Kidney (tissue), 14 donors: ENCODE results near the gene PDE12. TPM values are rescaled to one million over a fixed set of nuclear protein-coding genes. Genes with fewer than 3 reads are reported as not detected.

Experiments
- DNase-seq, 5 donors: peaks; one replicate each; pipeline ENCODE4 v3.0.0-alpha.2; 2013 to 2020
- FAIRE-seq: peaks from 2 replicates; lab custom pipeline; 2012; peaks lifted over from hg19 to GRCh38; lab: Jason Lieb, UNC
- H3K27ac ChIP-seq, 2 donors: one replicate each; pipeline ENCODE4 v1.7.0; 2013; ENCODE audit warnings: low read depth in 2 of 2, low read length in 2 of 2, inconsistent platforms in 1 of 2
- H3K27me3 ChIP-seq: one replicate; pipeline ENCODE4 v1.7.1; 2013; ENCODE audit warnings: low read length, inconsistent platforms; ENCODE audit not compliant: control insufficient read depth, insufficient read depth
- H3K36me3 ChIP-seq, 3 donors: one replicate each; pipeline versions ENCODE4 v1.7.0 to v1.7.1; 2013; ENCODE audit warnings: low read length in 3 of 3, control low read depth in 1 of 3, inconsistent platforms in 1 of 3; ENCODE audit not compliant: insufficient read depth in 3 of 3, control insufficient read depth in 2 of 3
- H3K4me1 ChIP-seq, 3 donors: one replicate each; pipeline versions ENCODE4 v1.7.0 to v1.7.1; 2013; ENCODE audit warnings: low read length in 3 of 3, inconsistent platforms in 1 of 3, low read depth in 1 of 3; ENCODE audit not compliant: control insufficient read depth in 2 of 3, insufficient read depth in 2 of 3
- H3K4me3 ChIP-seq, 3 donors: one replicate each; pipeline versions ENCODE4 v1.7.0 to v1.8.1; 2013; ENCODE audit warnings: low read length in 3 of 3, control low read depth in 1 of 3, inconsistent platforms in 1 of 3
- H3K9ac ChIP-seq, 3 donors: one replicate each; pipeline versions ENCODE4 v1.7.0 to v1.7.1; 2013; ENCODE audit warnings: low read length in 3 of 3, control low read depth in 1 of 3, inconsistent platforms in 1 of 3
- H3K9me3 ChIP-seq, 3 donors: one replicate each; pipeline versions ENCODE4 v1.7.0 to v1.7.1; 2013; ENCODE audit warnings: low read length in 3 of 3, control low read depth in 1 of 3, inconsistent platforms in 1 of 3; ENCODE audit not compliant: control insufficient read depth in 2 of 3, insufficient read depth in 1 of 3
- CTCF ChIP-seq: IDR thresholded peaks from 3 replicates; pipeline ENCODE4 v1.5.1; 2012; ENCODE audit warnings: mild to moderate bottlenecking, moderate library complexity, borderline replicate concordance; ENCODE audit not compliant: insufficient read depth; ENCODE audit errors: extremely low read depth
- intact Hi-C: fragments of 100-400 bp; cut with DNase I; formaldehyde crosslinking; loops from one replicate; pipeline ENCODE4 v1.11.1; 2022
- polyA plus RNA-seq: library from polyadenylated mRNA; stranded (reverse); fragments of 350-450 nt; fragmentation: Illumina TruSeq; extraction: RNeasy Lipid Tissue Mini Kit (QIAGEN cat#74804); gene quantifications from one replicate; pipeline ENCODE4 v1.2.3, GENCODE V29; 2014; ENCODE audit warnings: low read depth, low replicate concordance; ENCODE audit not compliant: insufficient read depth
- total RNA-seq: library from RNA; stranded (reverse); fragmentation: NEBNext Ultra II Directional; extraction: Animal tissue kit (Norgen Biotek cat#: 25700); gene quantifications from one replicate; pipeline ENCODE4 v1.2.1, GENCODE V29; 2021
- donor health status: control.
- donor health status: control.
- donor health status: control.
- donor health status: control.
- donor health status: control.
- donor health status: DM: yes; HTN: yes; CAD: no.
- donor health status: Normal renal cell carcinoma (clear cell type).

PDE12 gene
- total and polyA plus RNA-seq, 2 donors from 2014 or later, result 6.1 to 21.1 TPM

GRCh38 chr3:57559526-57559925, 3.5 kb downstream of the PDE12 start:
- TF ChIP-seq CTCF, result no peak
- no peak for DNase-seq
- no peak overlapping the region for H3K4me3 ChIP-seq
- H3K4me1 ChIP-seq, result peaks cover 0 to 13% (median 9%) of the 10 kb centered on the region in 3 donors
- no peaks in the 10 kb centered on the region for H3K9me3 ChIP-seq
- intact Hi-C loops, result no loop called here
- no peaks in the 10 kb centered on the region for H3K27me3 ChIP-seq
- no peak overlapping the region for H3K27ac ChIP-seq
- no peak overlapping the region for H3K9ac ChIP-seq
- no peak for FAIRE-seq
- H3K36me3 ChIP-seq, result peaks cover 0 to 10% (median 7%) of the 10 kb centered on the region in 3 donors

DNA sequence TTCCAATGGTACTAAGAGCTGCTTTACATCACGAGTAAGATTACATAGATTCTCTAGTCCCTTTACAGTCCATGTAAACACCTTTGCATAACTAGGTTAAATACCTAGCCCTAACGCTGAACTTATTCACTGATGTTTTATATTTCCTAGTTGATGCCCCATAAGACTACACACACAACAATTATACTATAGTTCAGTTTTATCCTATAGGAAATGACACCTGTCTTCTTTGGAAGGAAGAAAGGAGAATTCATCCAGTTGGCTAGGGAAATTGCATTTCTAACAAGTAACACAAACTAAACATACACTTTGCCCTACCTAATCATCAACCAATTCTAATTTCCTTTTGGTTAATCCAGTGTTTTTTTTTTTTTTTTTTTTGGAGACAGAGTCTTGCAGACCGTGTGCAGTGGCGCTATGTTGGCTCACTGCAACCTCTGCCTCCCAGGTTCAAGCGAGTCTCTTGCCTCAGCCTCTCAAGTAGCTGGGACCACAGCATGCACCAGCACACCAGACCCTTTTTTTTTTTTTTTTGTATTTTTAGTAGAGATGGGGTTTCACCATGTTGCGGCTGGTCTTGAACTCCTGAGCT, 13.9 kb downstream of the PDE12 start:
- TF ChIP-seq CTCF, result no peak
- intact Hi-C loops, result no loop called here
- DNase-seq, result no peak
- Histone ChIP-seq H3K4me1 (no peaks in the 10 kb centered on the region), H3K36me3 (peaks cover 5 to 36% (median 6%) of the 10 kb centered on the region in 3 donors), H3K27me3 (no peaks in the 10 kb centered on the region), H3K27ac (no peak overlapping the region), H3K9me3 (no peaks in the 10 kb centered on the region), H3K9ac (no peak overlapping the region), H3K4me3 (no peak overlapping the region)
- FAIRE-seq, result no peak

- FAIRE-seq (no peak), DNase-seq (no peak)
- Histone ChIP-seq H3K4me1 (peaks cover 0 to 2% (median 0%) of the 10 kb centered on the region in 3 donors), H3K36me3 (peaks cover 6 to 42% (median 7%) of the 10 kb centered on the region in 3 donors), H3K27ac (no peak overlapping the region), H3K9me3 (no peaks in the 10 kb centered on the region), H3K27me3 (no peaks in the 10 kb centered on the region), H3K4me3 (no peak overlapping the region), H3K9ac (no peak overlapping the region)
- intact Hi-C loops, result no loop called here
- no peak for TF ChIP-seq CTCF
Measured at GRCh38 chr3:57570878-57571277, 14.8 kb downstream of the PDE12 start.

GRCh38 chr3:57572096-57572495, 16.0 kb downstream of the PDE12 start:
- no peak overlapping the region for H3K4me3 ChIP-seq
- peaks cover 6 to 38% (median 7%) of the 10 kb centered on the region in 3 donors for H3K36me3 ChIP-seq
- TF ChIP-seq CTCF, result no peak
- H3K9me3 ChIP-seq, result no peaks in the 10 kb centered on the region
- no peak overlapping the region for H3K27ac ChIP-seq
- peaks cover 0 to 4% (median 2%) of the 10 kb centered on the region in 3 donors for H3K4me1 ChIP-seq
- no peak for FAIRE-seq
- no peaks in the 10 kb centered on the region for H3K27me3 ChIP-seq
- H3K9ac ChIP-seq, result no peak overlapping the region
- intact Hi-C loops, result no loop called here
- DNase-seq, result no peak
